ENCODE measurements around the gene CCDC102B. TPM values are rescaled to one million over a fixed set of nuclear protein-coding genes. Genes with fewer than 3 reads are reported as not detected.

Gene CCDC102B
- total RNA-seq, 6 experiments from 2014 or later: 0.86 to 1.7 (median 1.2) TPM

- H3K36me3 ChIP-seq: no peaks in the 10 kb centered on the region
- WGBS (ENCODE audit: insufficient coverage, low coverage, low lambda C conversion rate, missing lambda C conversion rate): 17% methylated on average over 4 of the region's 4 CpGs
- intact Hi-C loops (cut with DNase I): no loop called here
- peaks cover 0 to 11% (median 5%) of the 10 kb centered on the region in 4 donors for H3K4me1 ChIP-seq
- H3K9me3 ChIP-seq: no peaks in the 10 kb centered on the region
- DNase-seq (no peak), ATAC-seq (peak; percentile 51 to 93 (median 79))
- H3K27me3 ChIP-seq: no peaks in the 10 kb centered on the region
- no peak overlapping the region for H3K4me3 ChIP-seq
- H3K27ac ChIP-seq: no peak overlapping the region
- TF ChIP-seq CTCF (IDR thresholded peaks at IDR 0.05): no peak
Observed at GRCh38 chr18:68887410-68887809, 89.5 kb downstream of the CCDC102B start.

GRCh38 chr18:68893354-68893753, 95.5 kb downstream of the CCDC102B start:
- intact Hi-C loops (cut with DNase I): no loop called here
- no peaks in the 10 kb centered on the region for H3K4me1 ChIP-seq
- no peak for DNase-seq
- H3K4me3 ChIP-seq: no peak overlapping the region
- H3K36me3 ChIP-seq: no peaks in the 10 kb centered on the region
- H3K27me3 ChIP-seq: no peaks in the 10 kb centered on the region
- H3K9me3 ChIP-seq: no peaks in the 10 kb centered on the region
- ATAC-seq: peak in 3 of 4 donors; percentile 38 to 76 (median 50)
- 93% methylated on average over 1 of the region's 1 CpG for WGBS (ENCODE audit: insufficient coverage, low coverage, low lambda C conversion rate, missing lambda C conversion rate)
- no peak for TF ChIP-seq POLR2A (IDR thresholded peaks at IDR 0.05)
- no peak for TF ChIP-seq CTCF (IDR thresholded peaks at IDR 0.05)
- no peak overlapping the region for H3K27ac ChIP-seq

GRCh38 chr18:68897286-68897685, 99.4 kb downstream of the CCDC102B start:
- no peaks in the 10 kb centered on the region for H3K9me3 ChIP-seq
- no peaks in the 10 kb centered on the region for H3K4me1 ChIP-seq
- H3K36me3 ChIP-seq: no peaks in the 10 kb centered on the region
- intact Hi-C loops (cut with DNase I): no loop called here
- H3K27ac ChIP-seq: no peak overlapping the region
- WGBS (ENCODE audit: insufficient coverage, low coverage, low lambda C conversion rate, missing lambda C conversion rate): 90% methylated on average over 4 of the region's 4 CpGs
- TF ChIP-seq CTCF (IDR thresholded peaks at IDR 0.05) (no peak), POLR2A (IDR thresholded peaks at IDR 0.05) (no peak)
- DNase-seq (no peak), ATAC-seq (no peak)
- no peak overlapping the region for H3K4me3 ChIP-seq
- no peaks in the 10 kb centered on the region for H3K27me3 ChIP-seq

- no peak overlapping the region for H3K27ac ChIP-seq
- H3K4me1 ChIP-seq: no peaks in the 10 kb centered on the region
- H3K9me3 ChIP-seq: no peaks in the 10 kb centered on the region
- ATAC-seq (no peak), DNase-seq (no peak)
- TF ChIP-seq POLR2A (IDR thresholded peaks at IDR 0.05) (no peak), CTCF (IDR thresholded peaks at IDR 0.05) (no peak)
- H3K27me3 ChIP-seq: no peaks in the 10 kb centered on the region
- no peak overlapping the region for H3K4me3 ChIP-seq
- H3K36me3 ChIP-seq: no peaks in the 10 kb centered on the region
- intact Hi-C loops (cut with DNase I): no loop called here
Observed at GRCh38 chr18:68909579-68909978, 111.7 kb downstream of the CCDC102B start.

- Histone ChIP-seq H3K4me3 (no peak overlapping the region), H3K27ac (no peak overlapping the region), H3K9me3 (no peaks in the 10 kb centered on the region), H3K27me3 (no peaks in the 10 kb centered on the region), H3K36me3 (no peaks in the 10 kb centered on the region), H3K4me1 (no peaks in the 10 kb centered on the region)
- ATAC-seq (no peak), DNase-seq (no peak)
- 95% methylated on average over 2 of the region's 2 CpGs for WGBS (ENCODE audit: insufficient coverage, low coverage, low lambda C conversion rate, missing lambda C conversion rate)
- intact Hi-C loops (cut with DNase I): no loop called here
- TF ChIP-seq CTCF (IDR thresholded peaks at IDR 0.05) (no peak), POLR2A (IDR thresholded peaks at IDR 0.05) (no peak)
Observed at GRCh38 chr18:68915061-68915460, 117.2 kb downstream of the CCDC102B start.

Data from right lobe of liver (tissue), 6 donors.